ENCODE data around the gene PLOD1.
A peak's percentile ranks its signal among the peaks of the same experiment; 100 is the strongest.

Gene PLOD1

DNA sequence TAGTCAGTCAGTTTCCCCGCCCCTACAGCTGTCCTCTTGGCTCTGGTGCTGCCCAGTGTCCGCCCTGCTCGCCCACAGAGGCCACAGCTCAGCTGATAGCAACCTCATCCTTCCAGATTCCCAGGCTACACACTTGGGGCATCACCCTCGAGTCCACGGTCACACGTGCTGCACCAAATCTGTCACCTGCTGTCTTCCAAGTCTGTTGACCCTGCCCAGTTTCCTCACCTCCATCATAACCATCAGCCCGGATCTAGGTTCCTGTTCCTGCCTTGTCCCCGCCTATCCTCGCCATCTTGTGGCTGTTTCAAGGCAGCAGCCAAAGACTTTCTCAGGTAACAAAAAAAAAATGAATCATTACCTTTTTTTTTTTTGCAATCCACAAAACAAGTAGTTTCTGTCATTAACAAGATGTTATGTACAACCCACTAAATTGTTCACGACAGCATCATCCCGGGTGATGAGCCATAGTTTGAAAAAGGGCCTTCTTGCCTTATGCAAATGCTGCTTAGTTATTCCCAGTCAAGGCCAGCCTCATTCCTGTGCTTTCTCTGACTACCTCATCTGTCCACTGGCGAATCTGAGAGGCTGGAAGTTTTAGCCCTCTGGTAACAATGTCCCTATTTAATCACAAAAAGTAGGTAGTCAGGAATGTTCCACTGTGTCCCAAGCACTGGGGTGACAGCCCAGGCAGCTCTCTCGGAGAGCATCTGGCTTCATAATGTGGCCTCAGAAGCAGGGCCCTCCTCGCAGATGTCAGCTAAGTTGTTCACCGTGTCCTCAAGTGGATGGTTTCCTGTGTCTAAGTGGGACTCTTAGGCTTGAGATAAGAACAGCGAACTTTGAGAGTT lies 79.8 kb downstream of the PLOD1 start:
- peak overlapping the region; percentile 43 for H3K27ac ChIP-seq

DNA sequence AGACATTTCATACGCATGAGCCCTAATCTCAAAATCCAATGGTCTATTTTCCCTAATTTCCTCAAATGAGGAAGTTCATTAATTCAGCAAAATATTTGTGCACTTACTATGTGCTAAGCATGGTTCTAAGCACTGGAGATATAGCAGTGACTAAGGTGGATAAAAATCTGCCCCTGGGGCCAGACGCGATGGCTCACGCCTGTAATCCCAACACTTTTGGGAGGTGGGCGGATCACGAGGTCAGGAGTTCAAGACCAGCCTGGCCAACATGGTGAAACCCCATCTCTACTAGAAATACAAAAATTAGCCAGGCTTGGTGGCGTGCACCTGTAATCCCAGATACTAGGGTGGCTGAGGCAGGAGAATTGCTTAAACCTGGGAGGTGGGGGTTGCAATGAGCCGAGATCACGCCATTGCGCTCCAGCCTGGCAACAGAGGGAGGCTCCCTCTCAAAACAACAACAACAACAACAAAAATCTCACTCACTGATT lies 80.5 kb downstream of the PLOD1 start:
- H3K27ac ChIP-seq, result peak overlapping the region; percentile 43
- no peak for TF ChIP-seq ZFX (IDR thresholded peaks at IDR 0.05; ENCODE audit: borderline replicate concordance)
- TF ChIP-seq, protein P1, sequence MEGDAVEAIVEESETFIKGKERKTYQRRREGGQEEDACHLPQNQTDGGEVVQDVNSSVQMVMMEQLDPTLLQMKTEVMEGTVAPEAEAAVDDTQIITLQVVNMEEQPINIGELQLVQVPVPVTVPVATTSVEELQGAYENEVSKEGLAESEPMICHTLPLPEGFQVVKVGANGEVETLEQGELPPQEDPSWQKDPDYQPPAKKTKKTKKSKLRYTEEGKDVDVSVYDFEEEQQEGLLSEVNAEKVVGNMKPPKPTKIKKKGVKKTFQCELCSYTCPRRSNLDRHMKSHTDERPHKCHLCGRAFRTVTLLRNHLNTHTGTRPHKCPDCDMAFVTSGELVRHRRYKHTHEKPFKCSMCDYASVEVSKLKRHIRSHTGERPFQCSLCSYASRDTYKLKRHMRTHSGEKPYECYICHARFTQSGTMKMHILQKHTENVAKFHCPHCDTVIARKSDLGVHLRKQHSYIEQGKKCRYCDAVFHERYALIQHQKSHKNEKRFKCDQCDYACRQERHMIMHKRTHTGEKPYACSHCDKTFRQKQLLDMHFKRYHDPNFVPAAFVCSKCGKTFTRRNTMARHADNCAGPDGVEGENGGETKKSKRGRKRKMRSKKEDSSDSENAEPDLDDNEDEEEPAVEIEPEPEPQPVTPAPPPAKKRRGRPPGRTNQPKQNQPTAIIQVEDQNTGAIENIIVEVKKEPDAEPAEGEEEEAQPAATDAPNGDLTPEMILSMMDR (IDR thresholded peaks at IDR 0.05), result no peak

More for the DNA sequence above, 79.8 kb downstream of the PLOD1 start:
- no peak for TF ChIP-seq ZFX (IDR thresholded peaks at IDR 0.05; ENCODE audit: borderline replicate concordance)
- TF ChIP-seq, protein P1 (IDR thresholded peaks at IDR 0.05), result no peak

DNA sequence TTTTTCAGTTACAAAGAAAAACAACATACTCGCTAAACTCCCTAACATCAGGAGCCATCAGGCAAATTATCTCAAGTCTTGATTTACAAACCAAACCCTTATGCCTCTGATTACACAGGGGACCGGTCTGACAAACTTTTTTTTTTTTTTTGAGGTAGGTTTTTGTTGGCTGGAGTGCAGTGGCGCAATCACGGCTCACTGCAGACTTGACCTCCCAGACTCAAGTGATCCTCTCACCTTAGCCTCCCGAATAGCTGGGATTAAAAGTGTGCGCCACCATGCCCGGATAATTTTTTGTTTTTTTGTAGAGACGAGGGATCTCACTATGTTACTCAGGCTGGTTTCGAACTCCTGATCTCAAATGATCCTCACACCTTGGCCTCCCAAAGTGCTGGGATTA lies 81.0 kb downstream of the PLOD1 start:
- TF ChIP-seq ZFX (IDR thresholded peaks at IDR 0.05; ENCODE audit: borderline replicate concordance), result no peak
- TF ChIP-seq, protein P1 (IDR thresholded peaks at IDR 0.05), result no peak
- H3K27ac ChIP-seq, result no peak overlapping the region

DNA sequence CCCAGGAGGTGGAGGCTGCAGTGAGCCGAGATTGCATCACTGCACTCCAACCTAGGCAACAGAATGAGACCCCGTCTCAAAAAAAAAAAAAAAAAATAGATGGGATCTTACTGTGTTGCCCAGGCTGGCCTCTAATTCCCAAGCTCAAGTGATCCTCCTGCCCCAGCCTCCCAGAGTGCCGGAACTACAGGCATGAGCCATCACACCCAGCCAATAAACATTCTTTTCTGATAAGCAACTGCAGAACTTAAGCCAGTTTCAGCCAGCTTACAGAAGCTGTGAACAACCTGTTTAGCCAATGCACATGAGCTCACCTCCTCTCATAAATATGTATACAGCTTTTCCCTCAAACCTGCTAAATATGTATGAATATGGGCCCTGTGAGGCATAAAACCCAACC lies 81.7 kb downstream of the PLOD1 start:
- TF ChIP-seq, protein P1 (IDR thresholded peaks at IDR 0.05), result no peak
- TF ChIP-seq ZFX (IDR thresholded peaks at IDR 0.05; ENCODE audit: borderline replicate concordance), result no peak
- H3K27ac ChIP-seq, result 0 out of 2 replicates have a peak overlapping the region, but pooled peaks have one; percentile 25

DNA sequence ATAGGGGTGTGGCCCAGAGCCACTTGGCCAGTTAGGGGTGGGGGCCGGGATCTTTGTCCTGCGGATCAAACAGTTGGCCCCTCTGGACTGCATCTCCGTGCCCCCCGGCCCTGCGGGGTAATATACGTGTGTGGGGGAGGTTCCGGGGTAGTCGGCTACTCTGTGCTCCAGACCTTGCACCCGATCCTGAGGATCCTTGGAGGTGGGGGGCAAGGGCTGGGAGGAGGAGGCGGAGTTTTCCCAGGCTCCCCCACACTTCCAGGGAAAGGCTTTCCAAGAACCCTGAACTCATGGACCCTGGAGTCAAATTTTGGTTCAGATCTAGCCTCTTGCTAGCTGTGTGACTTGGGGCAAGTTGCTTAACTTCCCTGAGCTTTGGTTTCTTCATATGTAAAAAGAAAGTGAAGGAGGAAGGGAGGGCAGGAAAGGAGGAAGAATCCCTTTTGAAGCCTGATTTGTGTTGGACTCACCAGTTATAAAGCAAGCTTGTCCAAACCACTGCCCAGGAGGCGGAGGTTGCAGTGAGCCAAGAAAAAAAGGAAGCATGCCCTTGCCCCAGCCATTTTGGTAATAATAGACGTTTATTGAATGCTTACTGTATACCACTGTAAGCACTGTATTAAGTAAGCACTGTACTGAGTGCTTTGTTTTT lies 85.5 kb downstream of the PLOD1 start:
- TF ChIP-seq ZFX (IDR thresholded peaks at IDR 0.05; ENCODE audit: borderline replicate concordance), result no peak
- TF ChIP-seq, protein P1 (IDR thresholded peaks at IDR 0.05), result no peak
- H3K27ac ChIP-seq, result peak overlapping the region; percentile 63

DNA sequence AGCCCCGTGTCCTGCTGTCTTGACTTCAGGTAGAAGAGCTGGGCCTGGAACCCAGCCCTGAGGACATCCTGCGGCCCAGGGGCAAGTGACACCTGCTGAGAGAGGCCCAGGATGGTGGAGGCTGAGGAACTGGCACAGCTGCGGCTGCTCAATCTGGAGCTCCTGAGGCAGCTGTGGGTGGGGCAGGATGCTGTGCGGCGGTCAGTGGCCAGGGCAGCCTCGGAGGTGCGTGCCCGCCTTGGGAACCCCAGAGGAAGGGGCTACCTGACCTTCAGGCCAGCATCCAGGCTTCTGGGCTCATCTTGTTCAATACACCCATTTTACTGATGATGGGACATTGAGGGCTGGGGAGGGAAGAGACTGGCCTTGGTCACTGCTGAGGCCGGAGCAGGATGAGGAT lies 87.1 kb downstream of the PLOD1 start:
- H3K27ac ChIP-seq, result no peak overlapping the region
- TF ChIP-seq ZFX (IDR thresholded peaks at IDR 0.05; ENCODE audit: borderline replicate concordance), result no peak
- TF ChIP-seq, protein P1 (IDR thresholded peaks at IDR 0.05), result no peak

DNA sequence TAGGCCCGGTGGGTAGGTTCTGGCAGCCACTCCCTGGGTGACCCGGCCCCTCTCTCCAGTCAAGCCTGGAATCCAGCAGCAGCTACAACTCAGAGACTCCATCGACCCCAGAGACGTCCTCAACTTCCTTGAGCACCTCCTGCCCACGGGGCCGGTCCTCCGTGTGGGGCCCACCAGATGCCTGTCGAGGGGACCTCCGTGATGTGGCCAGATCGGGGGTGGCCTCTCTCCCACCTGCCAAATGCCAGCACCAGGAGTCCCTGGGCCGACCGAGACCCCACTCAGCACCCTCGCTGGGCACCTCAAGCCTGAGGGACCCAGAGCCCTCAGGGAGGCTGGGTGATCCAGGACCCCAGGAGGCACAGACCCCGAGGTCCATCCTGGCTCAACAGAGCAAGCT lies 87.5 kb downstream of the PLOD1 start:
- H3K27ac ChIP-seq, result no peak overlapping the region
- TF ChIP-seq, protein P1 (IDR thresholded peaks at IDR 0.05), result no peak
- no peak for TF ChIP-seq ZFX (IDR thresholded peaks at IDR 0.05; ENCODE audit: borderline replicate concordance)

Measured in 22Rv1 (cell line).